ENCODE measurements around the gene TNNI3.

DNA sequence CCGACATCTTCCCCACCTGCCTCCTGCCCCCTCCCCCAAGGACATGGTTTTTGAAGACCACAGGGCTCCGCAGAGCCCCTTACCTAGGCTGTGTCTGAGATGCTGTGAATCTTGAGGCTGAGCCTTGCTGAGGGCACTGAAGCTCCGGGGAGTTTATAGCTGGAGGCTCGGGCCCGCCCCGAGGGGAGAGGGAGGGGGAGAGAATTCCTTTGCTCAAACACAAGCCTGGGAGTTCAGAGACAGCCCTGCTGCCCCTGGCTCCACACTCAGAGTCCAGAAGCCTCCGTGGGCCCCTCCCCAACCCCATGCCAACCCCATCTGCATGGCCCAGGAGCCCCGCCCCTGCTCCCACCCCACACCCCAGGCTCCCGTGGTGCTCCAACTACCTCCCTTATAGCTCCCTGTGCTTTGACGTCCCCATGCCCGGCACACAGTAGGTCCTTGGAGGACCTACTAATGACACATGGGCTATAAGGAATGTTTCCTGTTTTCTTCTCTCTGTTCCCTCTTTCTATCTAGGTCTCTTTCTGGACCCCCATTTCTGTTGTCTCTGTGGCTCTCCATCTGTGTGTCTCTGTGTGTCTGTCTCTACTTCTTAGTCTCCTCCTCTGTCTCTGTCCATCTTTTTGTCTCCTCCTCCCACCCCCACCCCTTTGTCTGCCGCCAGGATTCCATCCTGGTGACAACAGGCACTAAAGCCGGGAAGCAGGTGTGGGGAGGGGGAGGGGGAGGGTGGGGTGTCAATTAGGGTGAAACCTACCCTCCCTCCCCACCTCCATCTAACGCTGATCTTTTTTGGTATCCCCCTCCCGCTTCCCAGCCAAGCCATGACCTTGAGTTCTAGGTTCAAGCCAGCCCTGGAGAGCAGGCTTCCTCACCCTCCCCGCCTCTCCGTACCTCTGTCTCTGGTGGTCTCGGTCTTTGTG, 8.2 kb downstream of the TNNI3 start, which contains the start of gene TNNT1:
- TF ChIP-seq, protein P1, sequence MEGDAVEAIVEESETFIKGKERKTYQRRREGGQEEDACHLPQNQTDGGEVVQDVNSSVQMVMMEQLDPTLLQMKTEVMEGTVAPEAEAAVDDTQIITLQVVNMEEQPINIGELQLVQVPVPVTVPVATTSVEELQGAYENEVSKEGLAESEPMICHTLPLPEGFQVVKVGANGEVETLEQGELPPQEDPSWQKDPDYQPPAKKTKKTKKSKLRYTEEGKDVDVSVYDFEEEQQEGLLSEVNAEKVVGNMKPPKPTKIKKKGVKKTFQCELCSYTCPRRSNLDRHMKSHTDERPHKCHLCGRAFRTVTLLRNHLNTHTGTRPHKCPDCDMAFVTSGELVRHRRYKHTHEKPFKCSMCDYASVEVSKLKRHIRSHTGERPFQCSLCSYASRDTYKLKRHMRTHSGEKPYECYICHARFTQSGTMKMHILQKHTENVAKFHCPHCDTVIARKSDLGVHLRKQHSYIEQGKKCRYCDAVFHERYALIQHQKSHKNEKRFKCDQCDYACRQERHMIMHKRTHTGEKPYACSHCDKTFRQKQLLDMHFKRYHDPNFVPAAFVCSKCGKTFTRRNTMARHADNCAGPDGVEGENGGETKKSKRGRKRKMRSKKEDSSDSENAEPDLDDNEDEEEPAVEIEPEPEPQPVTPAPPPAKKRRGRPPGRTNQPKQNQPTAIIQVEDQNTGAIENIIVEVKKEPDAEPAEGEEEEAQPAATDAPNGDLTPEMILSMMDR (IDR thresholded peaks at IDR 0.05; ENCODE audit: extremely low read depth in 1 of 2, insufficient read depth in 1 of 2, low read depth in 1 of 2, low read length in 2 of 2), result no peak
- no peak for TF ChIP-seq POLR2A (IDR thresholded peaks at IDR 0.05; ENCODE audit: low read depth, low read length)
